Activated gamma-delta T cell (primary cell): Measurements from ENCODE around the gene RBMX.
"Not testable (repeated sequence)": the region's sequence is repeated elsewhere in the genome, so short reads cannot be mapped to it uniquely, and the experiment has no call there.

ENCODE experiments used
- DNase-seq: peaks from one replicate; lab custom pipeline; 2025; lab: John Stamatoyannopoulos, UW
- total RNA-seq, 2 donors: gene quantifications; one replicate each; lab custom pipeline; 2026; lab: John Stamatoyannopoulos, UW

The RBMX gene
- 449 to 501 reads per million in 2 donors for total RNA-seq

DNA sequence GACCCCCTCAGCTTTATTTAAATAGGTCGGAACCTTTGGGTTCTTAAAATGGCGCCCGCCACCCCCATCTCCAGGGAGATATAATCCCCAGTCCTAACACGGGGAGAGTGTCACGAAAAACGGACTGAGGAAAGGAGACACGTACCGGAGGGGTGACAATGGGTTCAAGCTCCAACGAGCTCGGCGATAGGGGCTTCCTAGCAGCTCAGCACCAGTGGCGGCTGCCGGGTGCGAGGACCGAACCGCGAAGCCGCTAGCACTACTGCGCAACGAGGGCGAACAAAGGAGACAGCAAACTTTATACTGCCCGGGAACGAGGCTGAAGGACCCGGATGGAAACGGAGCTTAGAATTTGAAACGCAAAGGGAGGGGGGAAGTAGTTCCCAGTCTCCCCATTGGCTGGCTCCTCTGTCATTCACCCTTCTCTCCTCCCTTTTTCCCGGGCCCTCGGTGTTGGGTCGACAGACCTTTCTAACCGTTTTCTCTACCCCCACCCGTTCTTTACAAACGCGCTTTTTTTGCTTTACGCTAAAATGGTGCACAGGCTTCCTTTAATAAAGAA is at the start of gene RBMX:
Gene RBMX (minus strand): TSS at position 274 of the 562 bp plus-strand sequence. CDS start 1,298 bp downstream, outside the sequence.
- DNase-seq: peak; percentile 40

DNA sequence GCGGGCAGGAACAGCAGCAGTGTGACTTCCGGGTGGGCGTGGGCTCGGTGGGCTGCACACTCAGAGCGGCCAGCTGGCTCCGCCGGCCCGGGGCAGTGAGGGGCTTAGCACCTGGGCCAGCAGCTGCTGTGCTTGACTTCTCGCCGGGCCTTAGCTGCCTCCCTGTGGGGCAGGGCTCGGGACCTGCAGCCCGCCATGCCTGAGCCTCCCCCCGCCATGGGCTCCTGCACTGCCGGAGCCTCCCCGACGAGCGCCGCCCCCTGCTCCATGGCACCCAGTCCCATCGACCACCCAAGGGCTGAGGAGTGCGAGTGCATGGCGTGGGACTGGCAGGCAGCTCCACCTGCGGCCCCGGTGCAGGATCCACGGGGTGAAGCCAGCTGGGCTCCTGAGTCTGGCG is 40.9 kb upstream of the RBMX start:
- DNase-seq: not testable (repeated sequence)

DNA sequence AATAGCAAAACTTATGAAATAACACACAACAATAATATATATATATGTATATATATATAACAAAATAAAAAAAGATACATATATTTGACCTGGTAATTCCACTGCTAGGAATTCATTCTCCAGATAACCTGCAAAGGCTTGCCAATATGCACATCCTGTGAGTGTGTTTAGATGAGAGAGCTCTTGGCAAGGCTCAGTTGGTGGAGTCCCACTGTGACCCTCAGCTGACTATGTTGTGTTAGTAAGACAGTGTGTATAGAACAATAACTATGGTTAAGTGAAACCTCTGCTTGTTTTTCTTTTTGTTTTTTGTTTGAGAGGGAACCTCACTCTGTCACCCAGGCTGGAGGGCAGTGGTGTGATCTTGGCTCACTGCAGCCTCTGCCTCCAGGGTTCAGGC is 39.5 kb upstream of the RBMX start:
- no peak for DNase-seq

DNA sequence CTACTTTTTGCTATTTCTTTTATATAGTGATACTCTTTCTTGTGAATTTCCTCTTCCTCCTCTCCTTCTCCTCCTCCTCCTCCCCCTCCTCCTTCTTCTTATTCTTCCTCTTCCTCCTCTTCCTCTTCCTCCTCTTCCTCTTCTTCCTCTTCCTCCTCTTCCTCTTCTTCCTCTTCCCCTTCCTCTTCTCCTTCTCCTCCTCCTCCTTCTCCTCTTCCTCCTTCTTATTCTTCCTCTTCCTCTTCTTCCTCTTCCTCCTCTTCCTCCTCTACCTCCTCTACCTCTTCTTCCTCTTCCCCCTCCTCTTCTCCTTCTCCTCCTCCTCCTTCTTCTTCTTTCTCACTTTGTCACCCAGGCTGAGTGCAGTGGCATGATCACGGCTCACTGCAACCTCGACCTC is 36.3 kb upstream of the RBMX start:
- no peak for DNase-seq

DNA sequence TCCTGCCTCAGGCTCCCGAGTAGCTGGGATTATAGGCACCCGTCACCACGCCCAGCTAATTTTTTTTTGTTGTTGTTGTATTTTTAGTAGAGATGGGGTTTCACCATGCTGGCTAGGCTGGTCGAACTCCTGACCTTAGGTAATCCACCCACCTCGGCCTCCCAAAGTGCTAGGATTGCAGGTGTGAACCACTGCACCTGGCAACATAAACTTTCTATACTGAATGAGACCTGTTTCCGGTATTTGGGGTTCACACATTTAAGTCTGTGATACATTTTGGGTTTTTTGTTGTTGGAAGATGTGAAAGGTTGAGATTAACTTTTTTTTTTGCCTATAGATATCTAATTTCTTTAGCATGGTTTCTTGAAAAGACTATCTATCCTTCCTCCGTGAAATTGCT is 31.1 kb upstream of the RBMX start:
- not testable (repeated sequence) for DNase-seq

DNA sequence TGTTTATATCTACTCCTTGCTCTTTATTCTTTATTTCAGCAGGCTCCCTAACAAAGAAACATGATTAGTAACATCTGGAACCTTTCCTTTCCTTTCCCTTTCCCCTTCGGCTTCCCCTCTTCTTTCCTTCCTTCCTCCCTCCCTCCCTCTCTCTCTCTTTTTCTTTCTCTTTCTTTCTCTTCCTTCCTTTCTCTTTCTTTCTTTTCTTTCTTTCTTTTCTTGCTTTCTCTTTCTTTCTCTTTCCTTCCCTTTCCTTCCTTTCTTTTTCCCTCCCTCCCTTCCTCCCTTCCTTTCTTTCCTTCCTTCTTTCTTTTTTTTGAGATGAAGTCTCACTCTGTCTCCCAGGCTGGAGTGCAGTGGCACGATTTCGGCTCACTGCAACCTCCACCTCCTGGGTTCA is 30.7 kb upstream of the RBMX start:
- DNase-seq: no peak

DNA sequence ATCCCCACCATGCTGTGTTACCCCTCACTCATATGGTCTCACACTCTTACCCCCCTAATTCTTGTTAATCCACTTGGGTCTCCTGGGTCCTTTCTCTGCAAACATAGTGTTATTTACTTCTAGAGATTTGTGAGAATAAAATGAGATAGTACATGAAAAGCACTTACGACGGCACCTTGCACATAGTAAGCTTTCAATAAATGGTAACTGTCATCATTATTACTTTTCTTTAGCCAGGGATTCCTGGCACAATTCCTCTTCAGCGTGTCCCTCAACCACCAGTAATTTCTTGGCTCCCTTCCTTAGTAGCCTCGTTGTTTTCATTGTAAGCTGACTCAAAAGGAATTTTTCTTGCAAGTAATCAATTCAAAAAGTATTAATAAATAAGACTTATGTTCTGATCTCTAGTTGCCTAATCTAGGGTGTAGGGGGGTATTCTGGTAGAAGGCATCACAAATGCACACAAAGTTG is 30.1 kb upstream of the RBMX start:
- DNase-seq: no peak

DNA sequence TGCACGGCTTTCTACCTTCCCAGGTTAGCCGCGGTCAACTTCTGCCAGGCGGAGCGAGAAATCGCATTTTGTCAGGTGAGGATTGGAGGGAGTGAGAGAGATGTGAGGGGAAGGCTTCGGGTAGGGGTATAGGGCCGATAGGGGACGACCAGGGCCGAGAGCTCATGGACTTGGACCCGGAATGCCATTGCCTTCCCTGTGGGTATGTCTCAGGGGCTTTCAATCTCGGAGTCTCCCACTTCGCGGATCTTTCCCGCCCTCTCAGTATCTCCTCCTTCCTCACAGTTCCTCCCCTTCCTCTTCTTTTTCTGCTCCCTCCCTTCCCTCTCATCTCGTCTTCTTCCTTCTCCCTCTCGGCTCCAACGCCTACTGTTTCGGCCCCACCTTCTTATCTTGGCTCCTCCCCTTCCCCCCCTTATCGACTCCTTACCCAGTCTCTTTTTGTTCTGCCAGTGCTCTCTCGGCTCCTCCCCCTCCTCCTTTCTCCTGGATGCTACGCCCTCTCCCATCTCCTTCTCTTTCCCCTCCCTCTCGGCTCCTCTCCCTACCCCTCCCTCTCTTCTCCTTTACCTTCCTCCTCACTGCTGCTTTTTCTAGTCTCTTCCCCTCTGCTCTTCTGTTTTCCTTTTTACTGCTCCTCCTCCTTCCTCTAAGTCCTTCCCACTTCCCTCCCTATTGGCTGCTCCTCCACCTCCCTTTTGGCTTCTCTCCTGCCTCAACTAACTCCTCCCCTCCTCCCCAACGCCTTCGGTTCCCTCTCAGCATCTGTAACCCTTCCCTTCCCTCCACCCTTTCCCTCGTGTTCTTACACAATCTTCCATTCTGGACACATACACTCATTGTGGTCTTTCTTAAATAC is 29.4 kb upstream of the RBMX start:
- DNase-seq: no peak

DNA sequence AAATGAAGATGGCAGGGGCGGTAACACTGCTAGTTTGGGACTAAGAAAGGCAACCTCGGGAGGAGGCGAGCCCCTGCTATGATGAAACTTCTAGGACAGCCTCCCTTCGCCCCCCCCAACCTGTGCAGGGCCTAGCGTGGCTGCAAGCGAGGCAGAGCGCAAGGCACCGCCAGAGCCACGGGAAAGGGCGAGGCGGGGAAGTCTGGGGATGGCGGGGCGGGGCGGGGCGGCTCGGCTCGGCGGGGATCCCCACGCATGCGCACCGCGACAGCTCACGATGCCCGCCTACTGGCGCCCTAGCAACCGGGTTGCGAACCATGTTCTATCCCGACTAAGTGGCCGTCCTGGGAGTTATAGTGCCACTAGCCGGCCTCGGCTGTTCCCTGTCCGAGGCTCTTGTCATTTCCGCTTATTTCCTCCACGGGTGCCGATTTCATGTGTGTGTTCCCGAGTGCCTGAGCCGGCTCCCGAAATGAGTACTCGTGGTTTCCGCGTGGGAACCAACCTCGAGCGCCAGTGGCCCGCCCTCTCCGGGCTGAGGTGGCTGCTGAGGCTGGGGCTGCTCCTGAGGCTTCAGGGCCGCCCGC is 28.7 kb upstream of the RBMX start:
- peak; percentile 57 for DNase-seq

DNA sequence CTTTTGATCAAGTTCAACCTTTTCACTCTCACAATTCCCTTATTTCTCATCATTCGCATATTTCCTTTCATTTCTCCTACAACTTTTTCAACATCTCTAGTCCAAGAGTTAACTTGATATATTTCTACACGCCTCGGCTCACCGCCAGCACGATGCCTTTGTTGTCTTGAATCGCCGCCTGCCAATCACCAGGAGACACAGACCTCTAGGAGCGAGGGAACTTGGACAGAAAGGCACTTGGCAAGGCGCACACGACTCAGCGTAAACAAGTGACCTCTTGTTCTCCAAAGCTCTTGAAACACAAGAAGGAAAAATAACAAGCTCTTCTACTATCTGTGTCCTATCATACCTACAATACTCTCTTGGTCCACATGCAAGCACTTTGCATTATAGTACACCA is 27.1 kb upstream of the RBMX start:
- no peak for DNase-seq

DNA sequence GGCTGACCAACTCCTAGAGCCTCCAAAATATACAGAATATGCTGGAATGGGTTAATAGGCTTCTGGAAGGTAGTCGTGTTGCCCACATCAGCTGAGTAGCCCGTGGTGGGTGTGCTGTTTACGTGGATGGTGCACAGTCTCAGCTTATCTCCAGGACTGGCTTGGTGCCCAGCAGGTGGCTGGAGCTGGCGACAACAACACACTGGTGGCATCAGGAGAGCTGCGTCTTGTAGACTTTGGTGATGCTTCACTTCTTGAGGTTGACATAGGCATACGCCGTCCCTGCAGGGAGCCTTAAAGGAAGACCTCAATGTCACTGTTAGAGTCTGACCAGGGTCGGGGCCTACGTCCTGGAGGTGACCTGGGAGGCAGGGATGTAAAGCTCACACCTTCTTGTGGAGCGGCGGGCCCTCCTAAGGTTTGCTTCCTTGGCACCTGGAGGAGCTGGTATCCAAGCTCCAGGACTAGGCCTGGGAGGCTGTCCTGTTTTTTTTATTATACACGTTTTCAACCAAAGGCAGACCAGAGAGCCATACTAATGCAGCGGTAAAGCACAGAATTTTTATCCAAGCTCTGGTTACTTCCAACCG is 26.5 kb upstream of the RBMX start:
- no peak for DNase-seq

DNA sequence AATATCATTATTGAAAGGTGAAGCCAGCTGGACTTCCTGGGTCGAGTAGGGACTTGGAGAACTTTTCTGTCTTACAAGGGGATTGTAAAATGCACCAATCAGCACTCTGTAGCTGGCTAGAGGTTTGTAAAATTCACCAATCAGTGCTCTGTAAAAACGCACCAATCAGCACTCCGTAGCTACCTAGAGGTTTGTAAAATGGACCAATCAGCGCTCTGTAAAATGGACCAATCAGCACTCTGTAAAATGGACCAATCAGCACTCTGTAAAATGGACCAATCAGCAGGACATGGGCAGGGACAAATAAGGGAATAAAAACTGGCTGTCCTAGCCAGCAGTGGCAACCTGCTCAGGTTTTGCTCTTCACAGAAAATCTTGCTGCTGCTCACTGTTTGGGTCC is 23.5 kb upstream of the RBMX start:
- not testable (repeated sequence) for DNase-seq

DNA sequence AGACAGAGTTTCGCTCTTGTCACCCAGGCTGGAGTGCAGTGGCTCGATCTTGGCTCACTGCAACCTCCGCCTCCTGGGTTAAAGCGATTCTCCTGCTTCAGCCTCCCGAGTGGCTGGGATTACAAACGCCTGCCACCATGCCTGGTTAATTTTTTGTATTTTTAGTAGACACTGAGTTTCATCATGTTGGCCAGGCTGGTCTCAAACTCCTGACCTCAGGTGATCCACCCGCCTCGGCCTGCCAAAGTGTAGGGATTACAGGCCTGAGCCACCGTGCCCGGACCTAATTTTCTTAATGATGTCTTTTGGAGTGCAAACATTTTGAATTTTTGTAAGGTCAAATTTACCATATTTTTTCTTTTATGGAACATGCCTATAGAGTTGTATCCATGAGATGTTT is 19.5 kb upstream of the RBMX start:
- DNase-seq: not testable (repeated sequence)

DNA sequence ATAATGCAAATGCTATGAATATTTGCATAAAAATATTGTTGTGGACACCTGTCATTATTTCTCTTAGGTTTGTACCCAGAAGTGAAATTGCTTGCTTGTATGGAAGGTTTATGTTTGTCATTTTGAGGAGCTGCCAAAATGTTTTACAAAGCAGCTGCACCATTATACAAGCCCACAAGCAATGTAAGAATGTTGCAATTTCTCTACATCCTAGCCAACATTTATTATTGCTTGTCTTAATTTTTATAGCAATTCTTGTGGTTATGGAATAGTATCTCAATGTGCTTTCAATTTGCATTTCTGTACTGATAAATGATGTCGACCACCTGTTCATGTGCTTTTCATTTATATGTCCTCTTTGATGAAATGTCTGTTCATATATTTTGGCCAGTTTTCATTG is 18.7 kb upstream of the RBMX start:
- no peak for DNase-seq

DNA sequence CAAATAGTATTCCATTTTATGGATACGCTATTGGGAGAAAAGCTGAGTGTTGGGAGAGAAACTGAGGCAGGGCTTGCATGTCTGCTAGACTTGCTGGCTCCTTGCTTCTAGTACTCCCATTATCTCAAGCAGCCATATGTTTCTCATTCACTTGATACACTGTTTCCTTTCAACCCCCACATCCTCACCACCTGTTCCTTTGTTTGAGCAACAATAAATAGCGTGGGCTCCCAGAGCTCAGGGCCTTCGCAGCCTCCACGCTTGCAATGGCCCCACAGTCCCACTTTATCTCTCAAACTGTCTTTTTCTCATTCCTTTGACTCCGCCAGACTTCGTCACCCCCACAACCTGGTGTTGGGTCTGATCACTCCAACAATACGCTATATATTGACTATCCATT is 18.2 kb upstream of the RBMX start:
- not testable (repeated sequence) for DNase-seq

DNA sequence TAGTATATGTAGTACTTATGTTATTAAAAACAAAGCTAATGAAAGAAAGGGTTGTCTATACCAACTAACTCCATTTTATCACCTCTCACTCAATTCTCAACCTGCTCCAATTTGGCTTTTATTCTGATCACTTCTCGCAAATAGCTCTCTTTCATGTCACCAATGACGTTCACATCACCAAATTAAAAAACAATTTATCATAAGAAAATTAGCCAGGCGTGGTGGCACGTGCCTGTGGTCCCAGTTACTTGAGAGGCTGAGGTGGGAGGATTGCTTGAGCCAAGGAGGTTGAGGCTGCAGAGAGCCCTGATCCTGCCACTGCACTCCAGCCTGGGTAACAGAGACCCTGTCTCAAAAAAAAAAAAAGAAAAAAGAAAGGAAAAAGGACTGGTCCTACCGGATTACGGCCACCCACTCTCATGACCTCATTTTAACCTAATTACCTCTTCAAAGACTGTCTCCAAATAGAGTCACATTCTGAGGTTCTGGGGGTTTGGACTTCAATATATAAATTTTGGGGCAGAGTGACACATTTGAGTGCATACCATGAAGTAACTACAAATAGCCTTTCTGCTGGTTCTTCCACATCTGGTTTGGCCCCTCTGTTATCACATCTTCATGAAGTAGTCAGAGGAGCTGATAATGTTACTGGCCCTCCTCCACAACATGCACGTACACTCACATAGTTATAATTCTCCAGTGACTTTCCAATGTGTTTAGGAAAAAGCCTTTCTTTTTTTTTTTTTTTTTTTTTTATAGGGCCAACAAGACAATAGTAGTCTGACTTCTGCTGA is 15.8 kb upstream of the RBMX start:
- DNase-seq: no peak

DNA sequence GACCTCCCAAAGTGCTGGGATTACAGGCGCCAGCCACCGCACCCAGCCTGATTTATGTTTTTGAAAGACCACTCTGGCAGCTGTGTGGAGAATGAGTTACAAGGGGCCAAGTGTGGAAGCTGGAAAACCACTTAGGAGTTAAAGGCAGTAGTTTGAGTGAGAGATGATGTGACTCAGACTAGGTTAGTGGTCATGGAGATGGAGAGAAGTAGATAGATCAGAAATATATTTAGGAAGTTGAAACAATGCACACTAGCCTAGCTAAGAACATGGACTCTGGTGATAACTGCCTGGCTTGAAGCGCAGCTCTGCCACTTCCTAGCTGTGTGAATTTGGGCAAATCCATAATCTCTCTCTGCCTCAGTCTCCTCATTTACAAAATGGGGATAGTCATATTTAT is 11.9 kb upstream of the RBMX start:
- DNase-seq: no peak

DNA sequence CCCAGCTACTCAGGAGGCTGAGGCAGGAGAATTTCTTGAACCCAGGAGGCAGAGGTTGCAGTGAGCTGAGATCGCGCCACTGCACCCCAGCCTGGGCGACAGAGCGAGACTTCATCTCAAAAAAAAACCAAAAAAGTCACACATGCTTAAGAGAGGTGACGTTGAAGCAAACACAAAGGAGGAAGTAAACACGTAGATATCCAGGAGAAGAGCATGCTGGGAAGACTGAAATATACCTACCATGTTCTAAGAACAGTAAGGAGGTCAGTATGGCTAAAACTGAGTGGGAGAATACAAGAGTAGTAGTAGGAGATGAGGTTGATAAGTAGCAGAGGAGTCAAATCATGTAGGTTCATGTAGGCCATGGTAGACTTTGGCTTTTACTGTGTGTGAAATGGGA is 10.1 kb upstream of the RBMX start:
- DNase-seq: not testable (repeated sequence)

DNA sequence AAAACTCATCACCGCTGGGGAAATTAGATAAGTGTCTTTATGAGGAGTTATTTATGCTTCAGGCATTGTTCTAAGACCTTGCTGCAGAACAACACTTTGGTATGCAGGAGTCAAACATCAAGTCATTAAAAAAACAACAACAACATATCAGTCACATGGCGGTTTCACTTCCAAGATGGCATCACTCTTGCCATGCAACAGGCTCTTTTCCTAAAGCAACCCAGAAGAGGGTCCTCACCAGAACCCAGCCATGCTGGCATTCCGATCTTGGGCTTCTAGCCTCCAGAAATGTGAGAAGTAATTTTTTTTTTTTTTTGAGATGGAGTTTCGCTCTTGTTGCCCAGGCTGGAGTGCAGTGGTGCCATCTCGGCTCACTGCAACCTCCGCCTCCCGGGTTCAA is 8.7 kb upstream of the RBMX start:
- no peak for DNase-seq

DNA sequence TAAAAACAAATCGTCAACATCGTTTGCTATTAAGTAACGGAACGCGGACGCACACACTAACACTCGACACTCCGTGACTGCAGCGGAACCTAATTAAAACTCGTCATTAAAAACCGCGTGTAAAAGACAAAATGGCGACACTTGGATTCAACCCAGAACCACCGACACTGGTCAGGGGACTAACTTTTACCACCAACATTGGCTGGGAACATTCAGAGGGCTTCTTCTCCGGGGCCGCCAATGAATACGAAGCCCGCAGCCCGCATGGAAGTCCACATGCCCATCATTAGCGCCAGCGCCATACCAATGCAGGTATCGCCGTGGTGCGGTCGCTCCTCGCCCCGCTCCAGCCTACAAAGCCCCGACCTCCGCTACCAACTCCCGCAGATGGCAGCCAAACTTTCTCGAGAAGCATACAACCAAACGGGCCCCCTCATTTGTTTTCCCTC is 498 bp downstream of the RBMX start:
- peak; percentile 10 for DNase-seq

DNA sequence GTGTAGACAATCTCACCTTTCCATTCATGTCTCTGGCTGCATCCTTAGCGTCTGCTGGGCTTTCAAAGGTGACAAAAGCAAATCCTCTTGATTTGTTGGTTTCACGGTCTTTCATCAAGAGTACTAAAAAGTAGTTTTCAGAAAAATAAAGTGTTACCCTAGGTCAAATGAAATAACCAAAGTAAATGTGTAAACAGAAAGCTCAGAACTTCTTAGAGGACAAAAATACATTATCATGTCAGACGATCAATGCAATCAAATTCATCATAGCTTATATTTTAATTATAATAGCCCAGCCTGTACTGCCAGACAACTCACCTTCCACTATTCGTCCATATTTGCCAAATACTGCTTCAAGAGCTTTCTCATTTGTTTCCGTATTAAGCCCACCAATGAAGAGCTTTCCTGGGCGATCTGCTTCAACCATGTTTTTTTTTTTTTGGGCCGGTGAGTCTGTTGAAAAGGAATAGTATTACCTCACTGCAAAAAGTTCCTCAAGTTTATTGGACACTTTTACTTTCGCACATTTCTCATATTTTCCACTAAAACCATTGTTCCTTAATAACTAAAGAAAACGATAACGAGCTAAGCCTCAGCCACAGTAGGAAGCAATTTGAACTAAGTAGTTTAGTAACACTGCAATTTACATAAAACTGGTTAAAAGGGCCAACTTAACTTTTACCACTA is 1.4 kb downstream of the RBMX start:
- DNase-seq: no peak
